ENCODE results near the gene CEP112.

GRCh38 chr17:66221755-66222530 lies 30.0 kb upstream of the CEP112 start:
- TF ChIP-seq GATA1 (IDR thresholded peaks at IDR 0.05; ENCODE audit: low read depth, low read length) (no peak), POLR2A (IDR thresholded peaks at IDR 0.05; ENCODE audit: low read length) (no peak)

Measured in erythroblast (primary cell).